Lower leg skin (tissue), 3 donors: ENCODE measurements around the gene ATP6V1E1.

Experiments used
- CTCF ChIP-seq, 3 donors: fragments of 450-650 bp; IDR thresholded peaks; one replicate each; pipeline ENCODE4 v1.5.1; 2016; ENCODE audit warnings: antibody characterized with exemption in 3 of 3, mild to moderate bottlenecking in 3 of 3, moderate library complexity in 2 of 3
- POLR2A ChIP-seq, 2 donors: fragments of 450-650 bp; IDR thresholded peaks; one replicate each; pipeline ENCODE4 v1.6.1; 2016 to 2017; ENCODE audit warnings: antibody characterized with exemption in 2 of 2, mild to moderate bottlenecking in 1 of 2, moderate library complexity in 1 of 2

GRCh38 chr22:17647452-17647851 is 18.9 kb upstream of the ATP6V1E1 start:
- no peak for TF ChIP-seq POLR2A (IDR thresholded peaks at IDR 0.05)
- TF ChIP-seq CTCF (IDR thresholded peaks at IDR 0.05) = no peak
